ENCODE results near the gene ALDH18A1. TPM values are rescaled to one million over a fixed set of nuclear protein-coding genes. Genes with fewer than 3 reads are reported as not detected.

The ALDH18A1 gene
- total and polyA plus RNA-seq, 2 of the 8 experiments (the other 6 are each of a cell fraction or from before 2014, with no cell fraction given), result 59.6 to 128 TPM

DNA sequence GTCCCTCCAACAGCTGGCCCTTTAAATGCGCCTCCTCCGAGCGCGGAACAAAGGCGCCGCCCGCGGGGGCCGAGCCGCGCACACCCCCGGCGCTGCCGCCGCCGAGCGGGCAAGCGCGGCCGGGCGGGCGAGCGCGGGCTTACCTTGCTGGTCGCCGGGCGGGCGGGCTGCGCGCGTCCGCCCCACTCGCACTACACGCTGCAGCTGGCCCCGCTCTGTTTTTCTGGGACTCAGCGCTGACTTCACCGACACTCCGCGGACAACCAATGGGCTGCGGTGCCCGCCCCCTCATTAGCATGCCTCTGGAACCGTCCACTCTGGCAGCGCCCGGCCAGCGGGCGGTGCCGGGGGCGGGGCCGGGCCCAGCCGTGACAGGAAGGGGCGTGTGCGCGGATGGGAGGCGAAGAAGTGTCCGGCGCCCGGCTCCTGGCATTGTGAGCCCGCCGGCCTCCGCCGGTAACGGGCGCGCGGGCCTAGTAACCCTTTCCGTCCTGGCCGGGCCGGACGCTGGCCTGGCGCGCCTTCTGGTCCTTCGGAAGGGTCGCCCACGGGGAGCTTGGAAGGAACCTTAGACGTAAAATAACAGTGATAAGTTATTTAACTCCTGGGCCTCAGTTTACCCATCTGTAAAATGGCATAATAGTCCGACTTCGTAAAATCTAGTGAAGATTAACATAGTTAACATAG, 95.2 kb downstream of the ALDH18A1 start, which contains the start of gene SORBS1 (continued):
- TF ChIP-seq SAP30 (IDR thresholded peaks at IDR 0.05; ENCODE audit: insufficient read depth, insufficient replicate concordance, low read length) (no peak), ZNF274 (IDR thresholded peaks at IDR 0.05; ENCODE audit: borderline replicate concordance, extremely low read depth, low read length) (no peak), SIX5 (IDR thresholded peaks at IDR 0.05; ENCODE audit: low read depth, low read length) (no peak), TAF1 (IDR thresholded peaks at IDR 0.05; ENCODE audit: low read depth, low read length) (peak; percentile 82), POLR2A (IDR thresholded peaks at IDR 0.05; ENCODE audit: control extremely low read depth in 1 of 2, low read depth in 2 of 2, low read length in 2 of 2) (peak in 1 of 2 experiments; percentile 66; a peak in 2 of 3 replicates), SIN3A (conservative IDR thresholded peaks at IDR 0.05 in 1 of 2, IDR thresholded peaks at IDR 0.05 in 1 of 2; ENCODE audit: low read depth in 1 of 2, low read length in 2 of 2) (peak in 1 of 2 experiments; percentile 91; a peak in 2 of 4 replicates), EP300 (IDR thresholded peaks at IDR 0.05; ENCODE audit: borderline replicate concordance in 1 of 2, low read depth in 2 of 2, low read length in 2 of 2) (no peak), SP2 (IDR thresholded peaks at IDR 0.05; ENCODE audit: low read length) (no peak), CBX5 (IDR thresholded peaks at IDR 0.05; ENCODE audit: low read depth, low read length) (no peak), CBX8 (IDR thresholded peaks at IDR 0.05; ENCODE audit: borderline replicate concordance, low read depth, low read length) (no peak), MAFK (IDR thresholded peaks at IDR 0.05; ENCODE audit: low read depth, low read length) (no peak), RFX5 (IDR thresholded peaks at IDR 0.05; ENCODE audit: borderline replicate concordance, low read depth, low read length) (no peak), GTF2F1 (IDR thresholded peaks at IDR 0.05; ENCODE audit: borderline replicate concordance, low read depth, low read length) (no peak), HDAC6 (IDR thresholded peaks at IDR 0.05; ENCODE audit: low read depth, low read length) (no peak)
- TF ChIP-seq, protein P1, sequence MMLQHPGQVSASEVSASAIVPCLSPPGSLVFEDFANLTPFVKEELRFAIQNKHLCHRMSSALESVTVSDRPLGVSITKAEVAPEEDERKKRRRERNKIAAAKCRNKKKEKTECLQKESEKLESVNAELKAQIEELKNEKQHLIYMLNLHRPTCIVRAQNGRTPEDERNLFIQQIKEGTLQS (IDR thresholded peaks at IDR 0.05; ENCODE audit: insufficient read depth, low read depth, low read length), result no peak
- TF ChIP-seq, protein P2, sequence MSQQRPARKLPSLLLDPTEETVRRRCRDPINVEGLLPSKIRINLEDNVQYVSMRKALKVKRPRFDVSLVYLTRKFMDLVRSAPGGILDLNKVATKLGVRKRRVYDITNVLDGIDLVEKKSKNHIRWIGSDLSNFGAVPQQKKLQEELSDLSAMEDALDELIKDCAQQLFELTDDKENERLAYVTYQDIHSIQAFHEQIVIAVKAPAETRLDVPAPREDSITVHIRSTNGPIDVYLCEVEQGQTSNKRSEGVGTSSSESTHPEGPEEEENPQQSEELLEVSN (IDR thresholded peaks at IDR 0.05), result no peak
- TF ChIP-seq, protein P3, sequence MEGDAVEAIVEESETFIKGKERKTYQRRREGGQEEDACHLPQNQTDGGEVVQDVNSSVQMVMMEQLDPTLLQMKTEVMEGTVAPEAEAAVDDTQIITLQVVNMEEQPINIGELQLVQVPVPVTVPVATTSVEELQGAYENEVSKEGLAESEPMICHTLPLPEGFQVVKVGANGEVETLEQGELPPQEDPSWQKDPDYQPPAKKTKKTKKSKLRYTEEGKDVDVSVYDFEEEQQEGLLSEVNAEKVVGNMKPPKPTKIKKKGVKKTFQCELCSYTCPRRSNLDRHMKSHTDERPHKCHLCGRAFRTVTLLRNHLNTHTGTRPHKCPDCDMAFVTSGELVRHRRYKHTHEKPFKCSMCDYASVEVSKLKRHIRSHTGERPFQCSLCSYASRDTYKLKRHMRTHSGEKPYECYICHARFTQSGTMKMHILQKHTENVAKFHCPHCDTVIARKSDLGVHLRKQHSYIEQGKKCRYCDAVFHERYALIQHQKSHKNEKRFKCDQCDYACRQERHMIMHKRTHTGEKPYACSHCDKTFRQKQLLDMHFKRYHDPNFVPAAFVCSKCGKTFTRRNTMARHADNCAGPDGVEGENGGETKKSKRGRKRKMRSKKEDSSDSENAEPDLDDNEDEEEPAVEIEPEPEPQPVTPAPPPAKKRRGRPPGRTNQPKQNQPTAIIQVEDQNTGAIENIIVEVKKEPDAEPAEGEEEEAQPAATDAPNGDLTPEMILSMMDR (IDR thresholded peaks at IDR 0.05; ENCODE audit: control extremely low read depth in 1 of 3, insufficient read depth in 1 of 3, low read depth in 1 of 3, low read length in 3 of 3), result no peak
- TF ChIP-seq, protein P4, sequence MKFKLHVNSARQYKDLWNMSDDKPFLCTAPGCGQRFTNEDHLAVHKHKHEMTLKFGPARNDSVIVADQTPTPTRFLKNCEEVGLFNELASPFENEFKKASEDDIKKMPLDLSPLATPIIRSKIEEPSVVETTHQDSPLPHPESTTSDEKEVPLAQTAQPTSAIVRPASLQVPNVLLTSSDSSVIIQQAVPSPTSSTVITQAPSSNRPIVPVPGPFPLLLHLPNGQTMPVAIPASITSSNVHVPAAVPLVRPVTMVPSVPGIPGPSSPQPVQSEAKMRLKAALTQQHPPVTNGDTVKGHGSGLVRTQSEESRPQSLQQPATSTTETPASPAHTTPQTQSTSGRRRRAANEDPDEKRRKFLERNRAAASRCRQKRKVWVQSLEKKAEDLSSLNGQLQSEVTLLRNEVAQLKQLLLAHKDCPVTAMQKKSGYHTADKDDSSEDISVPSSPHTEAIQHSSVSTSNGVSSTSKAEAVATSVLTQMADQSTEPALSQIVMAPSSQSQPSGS (IDR thresholded peaks at IDR 0.05; ENCODE audit: low read length), result no peak

Measured in H1 (cell line).